Skeletal muscle tissue (tissue), 4 donors: Measurements from ENCODE around the gene ITCH. TPM values are rescaled to one million over a fixed set of nuclear protein-coding genes. Genes with fewer than 3 reads are reported as not detected.
"Not testable (repeated sequence)": the region's sequence is repeated elsewhere in the genome, so short reads cannot be mapped to it uniquely, and the experiment has no call there.

ENCODE experiments used
- H3K27ac ChIP-seq: one replicate; pipeline ENCODE4 v1.7.0; 2013; ENCODE audit warnings: mild to moderate bottlenecking, low read depth, low read length, inconsistent platforms
- H3K27me3 ChIP-seq, 3 donors: one replicate each; pipeline ENCODE4 v1.7.0; 2013; ENCODE audit warnings: low read length in 3 of 3; ENCODE audit not compliant: control insufficient read depth in 3 of 3, insufficient read depth in 3 of 3
- H3K36me3 ChIP-seq, 3 donors: one replicate each; pipeline ENCODE4 v1.7.0; 2013; ENCODE audit warnings: low read length in 3 of 3; ENCODE audit not compliant: control insufficient read depth in 3 of 3, insufficient read depth in 3 of 3
- H3K4me1 ChIP-seq, 3 donors: one replicate each; pipeline ENCODE4 v1.7.0; 2013; ENCODE audit warnings: low read length in 3 of 3, mild to moderate bottlenecking in 3 of 3; ENCODE audit not compliant: control insufficient read depth in 3 of 3, insufficient read depth in 3 of 3
- H3K4me3 ChIP-seq, 3 donors: one replicate each; pipeline ENCODE4 v1.7.0; 2013; ENCODE audit warnings: low read length in 3 of 3
- H3K9ac ChIP-seq, 3 donors: one replicate each; pipeline ENCODE4 v1.7.0; 2013; ENCODE audit warnings: low read length in 3 of 3, mild to moderate bottlenecking in 3 of 3, moderate library complexity in 2 of 3, low read depth in 1 of 3
- H3K9me3 ChIP-seq, 3 donors: one replicate each; pipeline ENCODE4 v1.7.0; 2013; ENCODE audit warnings: low read length in 3 of 3; ENCODE audit not compliant: control insufficient read depth in 3 of 3
- total RNA-seq: library from RNA; depleted of rRNA; stranded (reverse); fragments of >200 nt; gene quantifications from one replicate; pipeline ENCODE4 v1.2.3, GENCODE V29; 2014
- donor health status: Osteomylitis.

Gene ITCH
- total RNA-seq, 1 donor from 2014 or later, result 69.4 TPM

GRCh38 chr20:34343458-34344211 is 19.4 kb upstream of the ITCH start:
- H3K27ac ChIP-seq, result no peak overlapping the region
- no peaks in the 10 kb centered on the region for H3K27me3 ChIP-seq
- no peak overlapping the region for H3K9ac ChIP-seq
- no peak overlapping the region for H3K4me3 ChIP-seq
- H3K36me3 ChIP-seq, result no peaks in the 10 kb centered on the region
- H3K4me1 ChIP-seq, result no peaks in the 10 kb centered on the region
- H3K9me3 ChIP-seq, result no peaks in the 10 kb centered on the region

- no peaks in the 10 kb centered on the region for H3K36me3 ChIP-seq
- H3K27ac ChIP-seq, result no peak overlapping the region
- no peaks in the 10 kb centered on the region for H3K27me3 ChIP-seq
- no peaks in the 10 kb centered on the region for H3K4me1 ChIP-seq
- no peak overlapping the region for H3K4me3 ChIP-seq
- H3K9ac ChIP-seq, result no peak overlapping the region
- no peaks in the 10 kb centered on the region for H3K9me3 ChIP-seq
Observed at GRCh38 chr20:34344238-34344637, 18.8 kb upstream of the ITCH start.

GRCh38 chr20:34345402-34345736 is 17.7 kb upstream of the ITCH start:
- H3K9me3 ChIP-seq, result no peaks in the 10 kb centered on the region
- no peaks in the 10 kb centered on the region for H3K27me3 ChIP-seq
- H3K27ac ChIP-seq, result no peak overlapping the region
- no peaks in the 10 kb centered on the region for H3K36me3 ChIP-seq
- no peak overlapping the region for H3K4me3 ChIP-seq
- H3K4me1 ChIP-seq, result no peaks in the 10 kb centered on the region
- H3K9ac ChIP-seq, result no peak overlapping the region

- H3K27me3 ChIP-seq, H3K36me3 ChIP-seq, H3K4me3 ChIP-seq, H3K4me1 ChIP-seq, H3K9me3 ChIP-seq, H3K27ac ChIP-seq, H3K9ac ChIP-seq: not testable (repeated sequence)
Observed at GRCh38 chr20:34345839-34346532, 17.1 kb upstream of the ITCH start.

DNA sequence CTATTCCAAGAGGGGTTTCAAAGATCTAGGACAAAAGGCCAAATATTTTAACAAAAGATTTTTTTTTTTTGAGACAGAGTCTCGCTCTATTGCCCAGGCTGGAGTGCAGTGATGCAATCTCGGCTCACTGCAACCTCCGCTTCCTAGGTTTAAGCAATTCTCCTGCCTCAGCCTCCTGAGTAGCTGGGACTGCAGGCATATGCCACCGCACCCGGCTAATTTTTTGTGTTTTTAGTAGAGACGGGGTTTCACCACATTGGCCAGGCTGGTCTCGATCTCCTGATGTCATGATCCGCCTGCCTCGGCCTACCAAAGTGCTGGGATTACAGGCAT is 16.6 kb upstream of the ITCH start:
- not testable (repeated sequence) for H3K27ac ChIP-seq, H3K9me3 ChIP-seq, H3K36me3 ChIP-seq, H3K9ac ChIP-seq, H3K4me1 ChIP-seq, H3K4me3 ChIP-seq, H3K27me3 ChIP-seq

DNA sequence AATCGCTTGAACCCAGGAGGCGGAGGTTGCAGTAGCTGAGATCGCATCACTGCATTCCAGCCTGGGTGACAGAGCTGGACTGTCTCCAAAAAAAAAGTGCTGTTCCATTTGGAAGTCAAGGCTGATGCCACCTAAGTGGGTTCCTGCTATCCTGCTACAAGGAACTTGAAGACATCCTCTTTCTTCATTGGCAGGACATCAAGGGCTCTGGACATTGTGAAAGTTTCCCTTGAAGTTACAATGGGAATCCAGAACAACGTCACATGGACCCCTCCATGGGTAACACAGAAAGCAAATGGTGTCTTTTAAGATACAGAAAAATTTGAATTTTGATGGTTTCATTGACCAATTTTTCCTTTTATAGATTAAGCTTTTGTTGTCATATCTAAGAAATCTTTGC is 15.5 kb upstream of the ITCH start:
- Histone ChIP-seq H3K27ac (no peak overlapping the region), H3K4me3 (no peak overlapping the region), H3K9me3 (no peaks in the 10 kb centered on the region), H3K27me3 (no peaks in the 10 kb centered on the region), H3K9ac (no peak overlapping the region), H3K36me3 (no peaks in the 10 kb centered on the region), H3K4me1 (no peaks in the 10 kb centered on the region)

DNA sequence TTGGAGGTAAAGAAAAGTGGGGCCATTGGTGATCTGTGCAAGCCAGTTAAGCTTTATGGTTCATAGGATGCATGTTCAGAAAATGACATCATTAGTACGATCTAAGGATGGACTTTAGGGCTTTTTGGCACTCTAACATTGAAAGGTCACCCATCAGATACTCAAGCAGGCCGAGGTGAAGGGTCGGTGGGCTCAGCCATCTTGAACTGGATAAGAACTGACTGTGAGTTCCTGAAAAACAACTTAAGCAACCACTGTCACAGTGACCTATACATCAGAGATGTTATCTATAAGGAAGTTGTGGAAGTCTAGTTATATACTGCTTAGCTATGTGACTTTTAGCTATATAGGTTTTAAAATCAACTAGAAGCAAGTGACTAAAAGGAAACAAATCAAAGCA is 13.0 kb upstream of the ITCH start:
- no peaks in the 10 kb centered on the region for H3K9me3 ChIP-seq
- H3K4me3 ChIP-seq, result no peak overlapping the region
- H3K27ac ChIP-seq, result no peak overlapping the region
- no peaks in the 10 kb centered on the region for H3K27me3 ChIP-seq
- H3K9ac ChIP-seq, result no peak overlapping the region
- H3K36me3 ChIP-seq, result no peaks in the 10 kb centered on the region
- H3K4me1 ChIP-seq, result no peaks in the 10 kb centered on the region

DNA sequence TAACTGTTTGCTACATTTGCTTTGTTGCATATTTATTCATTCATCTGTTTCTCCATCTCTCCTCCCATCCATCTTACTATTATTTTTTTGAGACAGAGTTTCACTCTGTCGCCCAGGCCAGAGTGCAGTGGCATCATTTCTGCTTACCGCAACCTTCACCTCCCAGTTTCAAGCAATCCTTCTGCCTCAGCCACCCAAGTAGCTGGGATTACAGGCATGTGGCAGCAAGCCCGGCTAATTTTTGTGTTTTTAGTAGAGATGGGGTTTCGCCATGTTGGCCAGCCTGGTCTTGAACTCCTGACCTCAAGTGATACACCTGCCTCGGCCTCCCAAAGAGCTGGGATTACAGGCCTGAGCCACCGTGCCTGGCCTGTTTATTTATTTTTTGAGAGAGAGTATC is 9.6 kb upstream of the ITCH start:
- H3K4me3 ChIP-seq, H3K9me3 ChIP-seq, H3K9ac ChIP-seq, H3K27ac ChIP-seq, H3K4me1 ChIP-seq, H3K36me3 ChIP-seq, H3K27me3 ChIP-seq: not testable (repeated sequence)

GRCh38 chr20:34355427-34355826 is 7.6 kb upstream of the ITCH start:
- no peaks in the 10 kb centered on the region for H3K27me3 ChIP-seq
- no peak overlapping the region for H3K27ac ChIP-seq
- no peak overlapping the region for H3K4me3 ChIP-seq
- no peaks in the 10 kb centered on the region for H3K4me1 ChIP-seq
- no peaks in the 10 kb centered on the region for H3K36me3 ChIP-seq
- no peak overlapping the region for H3K9ac ChIP-seq
- no peaks in the 10 kb centered on the region for H3K9me3 ChIP-seq

DNA sequence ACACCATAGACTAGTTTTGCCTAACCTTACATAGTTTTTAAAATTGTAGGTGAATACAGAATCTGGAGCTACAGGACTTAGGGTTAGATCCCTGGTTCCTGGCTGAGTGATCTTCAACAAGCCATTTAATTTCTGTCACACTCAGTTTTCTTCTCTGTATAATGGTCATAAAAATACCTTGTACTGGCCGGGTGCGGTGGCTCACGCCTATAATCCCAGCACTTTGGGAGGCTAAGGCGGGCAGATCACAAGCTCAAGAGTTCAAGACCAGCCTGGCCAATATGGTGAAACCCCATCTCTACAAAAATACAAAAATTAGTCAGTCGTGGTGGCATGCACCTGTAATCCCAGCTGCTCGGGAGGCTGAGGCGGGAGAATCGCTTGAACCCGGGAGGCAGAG is 3.3 kb upstream of the ITCH start:
- H3K4me1 ChIP-seq, result peaks cover 8 to 14% (median 9%) of the 10 kb centered on the region in 3 donors
- not testable (repeated sequence) for H3K9me3 ChIP-seq

More for the DNA sequence above, 3.3 kb upstream of the ITCH start:
- H3K27me3 ChIP-seq, H3K36me3 ChIP-seq, H3K4me3 ChIP-seq, H3K9ac ChIP-seq, H3K27ac ChIP-seq: not testable (repeated sequence)
